ENCODE data around the gene MRPS17. TPM values are rescaled to one million over a fixed set of nuclear protein-coding genes. Genes with fewer than 3 reads are reported as not detected.

MRPS17 gene
- total RNA-seq: 23.7 and 33.3 TPM in 2 replicates

DNA sequence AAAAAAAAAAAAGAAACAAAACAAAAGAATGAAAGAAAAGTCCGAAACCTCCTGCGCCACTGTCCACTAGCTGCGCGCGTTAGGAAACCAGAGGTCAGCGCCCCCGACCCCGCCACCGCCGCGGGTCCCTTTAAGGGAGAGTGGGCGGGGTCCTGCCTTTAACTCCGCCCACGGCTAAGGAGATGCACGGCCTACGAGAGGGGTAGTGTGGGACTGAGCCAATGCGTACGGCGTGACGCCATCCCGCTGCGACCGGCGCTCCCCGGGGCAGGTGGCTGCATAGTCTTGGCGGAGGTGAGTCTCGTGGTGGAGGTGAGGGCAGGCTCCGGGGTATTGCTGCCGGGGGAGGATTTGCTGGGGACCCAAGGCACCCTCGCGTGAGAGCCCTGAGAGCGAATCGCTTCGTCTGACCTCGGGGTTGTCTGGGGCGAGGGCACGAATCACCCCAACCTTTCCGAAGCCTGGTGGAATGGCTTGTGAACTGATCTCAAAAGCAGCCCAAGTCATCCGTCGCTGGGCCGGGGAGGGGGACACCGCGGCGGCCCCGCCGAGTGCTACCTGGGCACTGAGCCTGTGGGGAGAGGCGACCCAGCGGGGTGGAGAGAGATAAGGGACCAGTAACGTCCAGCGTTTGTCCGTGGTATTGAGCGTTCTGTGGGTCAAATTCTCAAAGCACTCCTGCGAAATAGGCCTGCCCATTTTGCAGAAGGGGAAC, at the start of gene MRPS17:
MRPS17 (plus strand) TSS at position 241 of the 715 bp plus-strand sequence. CDS start 1,319 bp downstream, outside the sequence.

GRCh38 chr7:55964261-55965099, 12.8 kb downstream of the MRPS17 start, which contains the start of gene NIPSNAP2:
TSS of gene NIPSNAP2 (plus strand) at chr7:55964585. CDS start at chr7:55964610, 25 bp downstream.

Other genes with a start within 250 kb of the MRPS17 start
- not detected in 2 replicates for gene SEPTIN14, start 89.1 kb upstream of the MRPS17 start, total RNA-seq
- gene ZNF713, start 64.4 kb upstream of the MRPS17 start, total RNA-seq: 1.9 and 2.4 TPM in 2 replicates
- 35.6 and 41.6 TPM in 2 replicates for gene NIPSNAP2, start 12.7 kb downstream of the MRPS17 start, total RNA-seq
- gene PSPH, start 99.6 kb downstream of the MRPS17 start, total RNA-seq: 49.0 and 110 TPM in 2 replicates
- 322 and 375 TPM in 2 replicates for gene CCT6A, start 99.9 kb downstream of the MRPS17 start, total RNA-seq
- 160 and 166 TPM in 2 replicates for gene SUMF2, start 112.4 kb downstream of the MRPS17 start, total RNA-seq
- gene PHKG1, start 141.1 kb downstream of the MRPS17 start, total RNA-seq: not detected in 2 replicates
- gene CHCHD2, start 154.6 kb downstream of the MRPS17 start, total RNA-seq: 358 and 559 TPM in 2 replicates
- not detected in 2 replicates for gene NUPR2, start 164.5 kb downstream of the MRPS17 start, total RNA-seq